Osteoblast (primary cell): ENCODE results near the gene DDX1. TPM values are rescaled to one million over a fixed set of nuclear protein-coding genes. Genes with fewer than 3 reads are reported as not detected.

Experiments
- DNase-seq: peaks from one replicate; pipeline ENCODE4 v3.0.0; 2011; ENCODE audit warnings: low spot score, mixed read lengths; ENCODE audit not compliant: insufficient read length; ENCODE audit errors: missing footprints
- H2AFZ ChIP-seq: 2 replicates; pipeline ENCODE4 v1.6.0; 2011; ENCODE audit warnings: mild to moderate bottlenecking, low read length
- H3K27ac ChIP-seq: 2 replicates; pipeline ENCODE4 v1.5.1; 2011; ENCODE audit warnings: mild to moderate bottlenecking, low read depth, low read length, moderate library complexity
- H3K27me3 ChIP-seq: 2 replicates; pipeline ENCODE4 v1.6.0; 2012; ENCODE audit warnings: mild to moderate bottlenecking, control low read depth, inconsistent platforms, low read length, moderate library complexity; ENCODE audit not compliant: insufficient read depth
- H3K36me3 ChIP-seq: 2 replicates; pipeline ENCODE4 v1.5.1; 2011; ENCODE audit warnings: mild to moderate bottlenecking, low read length, control low read depth, moderate library complexity; ENCODE audit not compliant: insufficient read depth
- H3K4me1 ChIP-seq: 2 replicates; pipeline ENCODE4 v1.5.1; 2011; ENCODE audit warnings: mild to moderate bottlenecking, low read length, control low read depth, moderate library complexity; ENCODE audit not compliant: insufficient read depth
- H3K4me2 ChIP-seq: 2 replicates; pipeline ENCODE4 v1.6.0; 2011; ENCODE audit warnings: mild to moderate bottlenecking, low read length; ENCODE audit not compliant: insufficient read depth
- H3K4me3 ChIP-seq: fragments of 200-600 bp; sonication (generic); 3 replicates; pipeline ENCODE4 v1.5.1; 2012; ENCODE audit warnings: mild to moderate bottlenecking, low read length, inconsistent platforms; ENCODE audit not compliant: insufficient read depth
- H3K79me2 ChIP-seq: 2 replicates; pipeline ENCODE4 v1.6.0; 2012; ENCODE audit warnings: mild to moderate bottlenecking, low read length, control low read depth, inconsistent platforms; ENCODE audit not compliant: insufficient read depth
- H3K9me3 ChIP-seq: 2 replicates; pipeline ENCODE4 v1.5.1; 2011; ENCODE audit warnings: low read depth, low read length, control low read depth
- H4K20me1 ChIP-seq: 2 replicates; pipeline ENCODE4 v1.6.0; 2012; ENCODE audit warnings: mild to moderate bottlenecking, low read length, control low read depth; ENCODE audit not compliant: insufficient read depth
- total RNA-seq: library from RNA; depleted of rRNA; stranded (reverse); fragments of >200 nt; gene quantifications from 2 replicates; pipeline ENCODE4 v1.2.3, GENCODE V29; 2012
- TF ChIP-seq, protein P1 (sequence below): IDR thresholded peaks from 2 replicates; pipeline ENCODE4 v1.5.1; 2011; ENCODE audit warnings: mild to moderate bottlenecking, low read depth, low read length, moderate library complexity; ENCODE audit errors: extremely low read depth

DDX1 gene
- total RNA-seq, 1 donor = 76.0 TPM

DNA sequence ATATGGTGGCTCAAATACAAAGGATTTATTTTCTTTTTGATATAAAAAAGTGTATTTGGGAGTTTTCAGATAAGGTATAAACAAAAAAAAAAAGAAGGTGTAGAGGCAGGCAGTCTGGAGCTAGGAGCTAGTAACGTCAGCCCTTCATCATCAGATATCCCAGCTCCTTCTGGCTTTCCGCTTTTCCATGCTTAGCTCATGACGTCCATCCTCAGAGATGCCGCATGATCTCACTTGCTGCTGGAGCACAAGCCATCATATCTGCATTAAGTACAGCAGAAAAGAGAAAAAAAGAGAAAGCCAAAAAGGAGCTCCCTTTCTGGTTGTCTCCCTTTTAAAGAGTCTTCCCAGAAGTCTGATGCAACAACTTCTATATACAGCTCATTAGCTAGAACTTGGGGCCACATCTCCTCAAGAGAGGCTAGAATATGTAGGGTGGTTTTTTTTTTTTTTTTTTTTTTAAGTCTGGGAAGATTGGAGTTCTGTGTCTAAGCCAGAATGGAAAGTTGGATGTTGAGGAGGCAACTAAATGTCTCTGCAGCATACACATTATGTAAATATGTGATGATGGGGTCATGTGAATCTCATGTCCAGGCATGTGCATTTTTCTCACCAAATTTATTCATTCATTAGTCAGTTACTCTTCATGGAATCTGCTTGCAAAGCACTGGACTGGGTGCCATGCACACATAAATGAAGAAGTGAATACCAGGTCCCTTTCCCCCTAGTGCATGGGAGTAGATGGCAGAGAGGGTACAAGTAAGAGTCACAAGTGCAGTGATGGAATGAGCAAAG, 52.3 kb downstream of the DDX1 start:
- no peaks in the 10 kb centered on the region for H3K79me2 ChIP-seq
- peaks cover 11% of the 10 kb centered on the region for H3K4me1 ChIP-seq
- no peak overlapping the region for H3K27ac ChIP-seq
- no peaks in the 10 kb centered on the region for H3K9me3 ChIP-seq
- no peaks in the 10 kb centered on the region for H3K27me3 ChIP-seq
- no peak for DNase-seq
- no peaks in the 10 kb centered on the region for H4K20me1 ChIP-seq
- H3K4me3 ChIP-seq = no peak overlapping the region
- H3K36me3 ChIP-seq = peaks cover 6% of the 10 kb centered on the region
- TF ChIP-seq, protein P1, sequence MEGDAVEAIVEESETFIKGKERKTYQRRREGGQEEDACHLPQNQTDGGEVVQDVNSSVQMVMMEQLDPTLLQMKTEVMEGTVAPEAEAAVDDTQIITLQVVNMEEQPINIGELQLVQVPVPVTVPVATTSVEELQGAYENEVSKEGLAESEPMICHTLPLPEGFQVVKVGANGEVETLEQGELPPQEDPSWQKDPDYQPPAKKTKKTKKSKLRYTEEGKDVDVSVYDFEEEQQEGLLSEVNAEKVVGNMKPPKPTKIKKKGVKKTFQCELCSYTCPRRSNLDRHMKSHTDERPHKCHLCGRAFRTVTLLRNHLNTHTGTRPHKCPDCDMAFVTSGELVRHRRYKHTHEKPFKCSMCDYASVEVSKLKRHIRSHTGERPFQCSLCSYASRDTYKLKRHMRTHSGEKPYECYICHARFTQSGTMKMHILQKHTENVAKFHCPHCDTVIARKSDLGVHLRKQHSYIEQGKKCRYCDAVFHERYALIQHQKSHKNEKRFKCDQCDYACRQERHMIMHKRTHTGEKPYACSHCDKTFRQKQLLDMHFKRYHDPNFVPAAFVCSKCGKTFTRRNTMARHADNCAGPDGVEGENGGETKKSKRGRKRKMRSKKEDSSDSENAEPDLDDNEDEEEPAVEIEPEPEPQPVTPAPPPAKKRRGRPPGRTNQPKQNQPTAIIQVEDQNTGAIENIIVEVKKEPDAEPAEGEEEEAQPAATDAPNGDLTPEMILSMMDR = no peak
- no peak overlapping the region for H3K4me2 ChIP-seq
- no peak overlapping the region for H2AFZ ChIP-seq

DNA sequence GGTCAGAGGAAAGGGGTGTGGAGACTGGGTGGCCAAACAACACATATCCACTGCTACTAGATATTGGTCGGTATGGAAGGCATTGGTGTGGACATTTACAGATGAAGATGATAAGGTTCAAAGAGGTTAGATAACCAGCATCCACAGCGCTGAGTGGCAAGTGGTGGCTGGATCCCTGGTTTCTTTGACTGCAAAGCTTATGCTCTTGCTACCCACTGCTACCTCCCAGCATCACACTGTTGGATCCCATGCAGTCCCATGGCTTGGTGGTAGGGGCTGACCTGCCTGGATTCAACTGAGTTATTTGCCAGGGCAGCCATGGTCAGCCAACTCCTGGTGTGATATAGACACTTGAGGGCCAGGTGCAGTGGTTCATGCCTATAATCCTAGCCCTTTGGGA, 53.6 kb downstream of the DDX1 start:
- TF ChIP-seq, protein P1 = no peak
- Histone ChIP-seq H3K27me3 (no peaks in the 10 kb centered on the region), H3K79me2 (no peaks in the 10 kb centered on the region), H2AFZ (no peak overlapping the region), H3K36me3 (peaks cover 6% of the 10 kb centered on the region), H4K20me1 (no peaks in the 10 kb centered on the region), H3K27ac (no peak overlapping the region), H3K4me1 (peaks cover under 1% of the 10 kb centered on the region), H3K4me2 (no peak overlapping the region), H3K9me3 (no peaks in the 10 kb centered on the region), H3K4me3 (no peak overlapping the region)
- no peak for DNase-seq

DNA sequence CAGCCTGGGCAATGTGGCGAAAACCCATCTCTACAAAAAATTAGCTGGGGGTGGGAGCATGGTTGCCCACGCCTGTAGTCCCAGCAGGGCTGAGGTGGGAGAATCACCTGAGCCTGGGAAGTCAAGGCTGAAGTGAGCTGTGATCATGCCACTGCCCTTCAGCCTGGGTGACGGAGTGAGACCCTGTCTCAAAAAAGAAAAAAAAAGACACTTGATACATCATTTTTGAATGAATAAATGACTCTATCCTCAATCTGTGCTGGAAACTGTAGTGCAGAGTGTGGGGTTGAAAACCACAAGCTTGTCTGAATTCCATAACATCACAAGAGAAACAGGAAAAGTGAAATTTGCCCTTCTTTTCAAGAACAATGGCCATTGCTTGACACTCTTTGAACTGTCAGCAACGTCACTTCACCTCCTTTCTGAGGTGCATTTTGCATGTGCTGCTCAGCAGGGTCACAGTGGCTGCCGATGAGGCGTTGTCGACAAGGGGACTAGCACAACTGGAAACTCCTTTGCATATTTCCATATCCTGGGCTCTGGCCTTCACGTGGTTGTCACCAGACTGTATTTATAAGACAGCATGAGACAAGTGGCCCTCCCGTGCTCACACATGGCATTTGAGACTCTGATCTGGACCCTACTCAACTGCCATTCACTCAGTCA, 54.2 kb downstream of the DDX1 start:
- TF ChIP-seq, protein P1 = no peak
- DNase-seq = no peak
- H3K4me1 ChIP-seq = no peaks in the 10 kb centered on the region

DNA sequence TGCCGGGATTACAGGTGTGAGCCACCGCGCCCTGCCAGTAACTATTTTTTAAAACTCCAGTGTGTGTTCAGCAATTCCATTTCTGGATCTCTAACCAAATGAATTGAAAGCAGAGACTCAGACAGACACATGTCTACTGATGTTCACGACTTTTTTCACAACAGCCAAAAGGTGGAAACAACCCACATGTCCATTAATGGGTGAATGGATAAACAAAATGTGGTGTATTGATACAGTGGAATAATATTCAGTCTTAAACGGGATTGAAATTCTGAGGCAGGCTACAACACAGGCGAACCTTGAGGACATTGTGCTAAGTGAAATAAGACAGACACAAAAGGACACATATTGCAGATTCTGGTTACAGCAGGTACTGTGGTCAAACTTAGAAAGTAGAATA, 55.0 kb downstream of the DDX1 start:
- no peaks in the 10 kb centered on the region for H3K36me3 ChIP-seq

More for the DNA sequence above, 54.2 kb downstream of the DDX1 start:
- Histone ChIP-seq H3K79me2 (no peaks in the 10 kb centered on the region), H3K4me3 (no peak overlapping the region), H4K20me1 (no peaks in the 10 kb centered on the region), H3K27ac (no peak overlapping the region), H3K4me2 (no peak overlapping the region), H3K9me3 (no peaks in the 10 kb centered on the region), H2AFZ (no peak overlapping the region), H3K27me3 (no peaks in the 10 kb centered on the region), H3K36me3 (peaks cover 5% of the 10 kb centered on the region)

More for the DNA sequence above, 55.0 kb downstream of the DDX1 start:
- Histone ChIP-seq H2AFZ (no peak overlapping the region), H4K20me1 (no peaks in the 10 kb centered on the region), H3K27ac (no peak overlapping the region), H3K4me1 (no peaks in the 10 kb centered on the region), H3K27me3 (no peaks in the 10 kb centered on the region), H3K4me3 (no peak overlapping the region), H3K9me3 (no peaks in the 10 kb centered on the region), H3K4me2 (no peak overlapping the region), H3K79me2 (no peaks in the 10 kb centered on the region)
- TF ChIP-seq, protein P1 = no peak
- DNase-seq = no peak
